ENCODE results near the gene EFHC1. TPM values are rescaled to one million over a fixed set of nuclear protein-coding genes. Genes with fewer than 3 reads are reported as not detected.

Gene EFHC1
- total RNA-seq, 1 experiment from 2014 or later, result 26.9 TPM

GRCh38 chr6:52558266-52559000 lies 138.3 kb downstream of the EFHC1 start:
- Mint-ChIP-seq H3K27ac (ENCODE audit: low read depth, unreplicated experiment) (no peak overlapping the region), H3K9me3 (ENCODE audit: unreplicated experiment) (no peaks in the 10 kb centered on the region), H3K4me3 (ENCODE audit: unreplicated experiment) (no peak overlapping the region), H3K4me1 (ENCODE audit: insufficient read depth, unreplicated experiment) (peaks cover 5% of the 10 kb centered on the region), H3K36me3 (ENCODE audit: insufficient read depth, unreplicated experiment) (peaks cover 5% of the 10 kb centered on the region), H3K27me3 (ENCODE audit: insufficient read depth, unreplicated experiment) (no peaks in the 10 kb centered on the region)
- intact Hi-C loops (cut with micrococcal nuclease), result no loop called here
- no peak for TF ChIP-seq CTCF (IDR thresholded peaks at IDR 0.05; ENCODE audit: unreplicated experiment)
- BruUV-seq (replicated peaks), result no TSS peak
- POLR2A ChIA-PET, result no interaction called here
- CTCF ChIA-PET, result no interaction called here
- DNase-seq (ENCODE audit: unreplicated experiment), result no peak

GRCh38 chr6:52560462-52560861 lies 140.3 kb downstream of the EFHC1 start:
- peaks cover 6% of the 10 kb centered on the region for H3K4me1 Mint-ChIP-seq (ENCODE audit: insufficient read depth, unreplicated experiment)
- POLR2A ChIA-PET, result interaction anchor here (1.1 kb wide), 1 partner anchor 38 kb away, joined by 3 read pairs; no protein-coding TSS in a partner anchor

GRCh38 chr6:52562911-52563310 lies 142.8 kb downstream of the EFHC1 start:
- Mint-ChIP-seq H3K4me1 (ENCODE audit: insufficient read depth, unreplicated experiment) (peaks cover 20% of the 10 kb centered on the region), H3K27ac (ENCODE audit: low read depth, unreplicated experiment) (no peak overlapping the region), H3K36me3 (ENCODE audit: insufficient read depth, unreplicated experiment) (no peaks in the 10 kb centered on the region), H3K4me3 (ENCODE audit: unreplicated experiment) (no peak overlapping the region), H3K27me3 (ENCODE audit: insufficient read depth, unreplicated experiment) (no peaks in the 10 kb centered on the region), H3K9me3 (ENCODE audit: unreplicated experiment) (no peaks in the 10 kb centered on the region)
- TF ChIP-seq CTCF (IDR thresholded peaks at IDR 0.05; ENCODE audit: unreplicated experiment), result no peak
- ChIA-PET CTCF (no interaction called here), POLR2A (no interaction called here)
- intact Hi-C loops (cut with micrococcal nuclease), result no loop called here
- no peak for DNase-seq (ENCODE audit: unreplicated experiment)
- no TSS peak for BruUV-seq (replicated peaks)

More at GRCh38 chr6:52560462-52560861, 140.3 kb downstream of the EFHC1 start:
- CTCF ChIA-PET, result no interaction called here
- no peak overlapping the region for H3K27ac Mint-ChIP-seq (ENCODE audit: low read depth, unreplicated experiment)
- BruUV-seq (replicated peaks), result no TSS peak
- no peaks in the 10 kb centered on the region for H3K36me3 Mint-ChIP-seq (ENCODE audit: insufficient read depth, unreplicated experiment)
- no peaks in the 10 kb centered on the region for H3K9me3 Mint-ChIP-seq (ENCODE audit: unreplicated experiment)
- intact Hi-C loops (cut with micrococcal nuclease), result no loop called here
- no peaks in the 10 kb centered on the region for H3K27me3 Mint-ChIP-seq (ENCODE audit: insufficient read depth, unreplicated experiment)
- no peak overlapping the region for H3K4me3 Mint-ChIP-seq (ENCODE audit: unreplicated experiment)
- no peak for DNase-seq (ENCODE audit: unreplicated experiment)
- no peak for TF ChIP-seq CTCF (IDR thresholded peaks at IDR 0.05; ENCODE audit: unreplicated experiment)

- Mint-ChIP-seq H3K9me3 (ENCODE audit: unreplicated experiment) (no peaks in the 10 kb centered on the region), H3K4me1 (ENCODE audit: insufficient read depth, unreplicated experiment) (peaks cover 20% of the 10 kb centered on the region), H3K27me3 (ENCODE audit: insufficient read depth, unreplicated experiment) (no peaks in the 10 kb centered on the region), H3K4me3 (ENCODE audit: unreplicated experiment) (no peak overlapping the region), H3K36me3 (ENCODE audit: insufficient read depth, unreplicated experiment) (no peaks in the 10 kb centered on the region), H3K27ac (ENCODE audit: low read depth, unreplicated experiment) (no peak overlapping the region)
- POLR2A ChIA-PET, result interaction anchor here (0.7 to 1.1 kb wide), 2 partner anchors 10 to 29 kb away, joined by 3 read pairs; no protein-coding TSS in a partner anchor
- CTCF ChIA-PET, result interaction anchor here (0.6 to 1.2 kb wide), 3 partner anchors 28 to 165 kb away, joined by 3 to 4 read pairs (median 3); no protein-coding TSS in a partner anchor
- intact Hi-C loops (cut with micrococcal nuclease), result no loop called here
- no peak for TF ChIP-seq CTCF (IDR thresholded peaks at IDR 0.05; ENCODE audit: unreplicated experiment)
- DNase-seq (ENCODE audit: unreplicated experiment), result no peak
- BruUV-seq (replicated peaks), result no TSS peak
These were observed 144.7 kb downstream of the EFHC1 start for GRCh38 chr6:52564856-52565255.

Data from MCF 10A (cell line).